Bronchial epithelial cell (primary cell): ENCODE measurements around the gene CCL3. TPM values are rescaled to one million over a fixed set of nuclear protein-coding genes. Genes with fewer than 3 reads are reported as not detected.

Experiments
- DNase-seq: peaks from one replicate; pipeline ENCODE4 v3.0.0-alpha.2; 2010; ENCODE audit warnings: low read depth
- FAIRE-seq: peaks from 2 replicates; lab custom pipeline; 2011; peaks lifted over from hg19 to GRCh38; lab: Jason Lieb, UNC
- H3K27me3 ChIP-seq: 2 replicates; pipeline ENCODE4 v1.5.1; 2011; ENCODE audit warnings: low read length; ENCODE audit not compliant: control insufficient read depth, insufficient read depth
- H3K36me3 ChIP-seq: 2 replicates; pipeline ENCODE4 v1.5.1; 2011; ENCODE audit warnings: low read length; ENCODE audit not compliant: control insufficient read depth, insufficient read depth
- H3K4me3 ChIP-seq: 2 replicates; pipeline ENCODE4 v1.5.1; 2011; ENCODE audit warnings: mild to moderate bottlenecking, low read depth, low read length, control low read depth
- total RNA-seq: library from RNA; depleted of rRNA; stranded (reverse); fragments of >200 nt; gene quantifications from 2 replicates; pipeline ENCODE4 v1.2.1, GENCODE V29; 2014
- TF ChIP-seq, protein P1 (sequence below): IDR thresholded peaks from 2 replicates; pipeline ENCODE4 v1.5.1; 2011; ENCODE audit warnings: mild to moderate bottlenecking, moderate library complexity, low read length, control low read depth, inconsistent platforms; ENCODE audit not compliant: insufficient read depth, severe bottlenecking

The CCL3 gene
- total RNA-seq, 1 donor from 2014 or later = not detected

DNA sequence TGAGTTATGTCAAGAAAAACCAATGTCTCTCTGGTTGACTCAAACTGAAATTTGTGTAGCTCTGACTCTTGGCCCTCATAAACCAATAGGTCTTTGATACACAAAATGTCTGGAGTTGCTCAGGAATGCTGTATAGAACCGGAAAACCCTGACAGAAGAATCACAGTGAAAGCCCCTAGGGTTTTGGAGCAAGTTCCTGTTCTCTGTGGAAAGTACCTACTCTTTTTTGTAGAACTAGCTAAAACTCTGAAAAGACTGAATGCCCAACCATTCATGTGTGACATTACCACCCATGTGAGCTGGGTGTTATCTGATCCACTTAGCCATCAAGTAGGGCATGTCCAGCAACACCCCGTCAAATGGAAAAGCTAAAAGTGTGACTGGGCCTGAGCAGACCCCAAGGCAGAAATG is 42.5 kb upstream of the CCL3 start:
- FAIRE-seq (no peak), DNase-seq (no peak)

DNA sequence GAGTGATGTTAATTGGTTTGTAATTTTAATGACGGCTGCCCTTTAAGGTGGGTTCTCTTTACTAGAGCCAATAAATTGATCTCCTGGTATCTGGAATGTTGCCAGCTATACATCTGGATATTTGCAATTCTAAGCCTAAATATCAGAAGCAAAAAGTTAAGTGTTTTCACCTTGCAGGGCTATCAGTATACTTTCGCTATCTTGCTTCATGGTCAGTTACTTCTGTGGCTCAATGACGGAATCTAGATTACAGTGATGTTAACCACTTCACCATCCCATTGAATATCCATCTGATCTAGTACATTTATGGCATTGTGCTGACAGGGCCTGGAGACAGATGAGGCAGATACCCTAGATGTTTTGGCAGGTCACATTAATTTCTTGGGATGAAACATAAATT is 42.0 kb upstream of the CCL3 start:
- no peak for FAIRE-seq
- Histone ChIP-seq H3K4me3 (no peak overlapping the region), H3K27me3 (peaks cover 2% of the 10 kb centered on the region), H3K36me3 (no peaks in the 10 kb centered on the region)
- TF ChIP-seq, protein P1, sequence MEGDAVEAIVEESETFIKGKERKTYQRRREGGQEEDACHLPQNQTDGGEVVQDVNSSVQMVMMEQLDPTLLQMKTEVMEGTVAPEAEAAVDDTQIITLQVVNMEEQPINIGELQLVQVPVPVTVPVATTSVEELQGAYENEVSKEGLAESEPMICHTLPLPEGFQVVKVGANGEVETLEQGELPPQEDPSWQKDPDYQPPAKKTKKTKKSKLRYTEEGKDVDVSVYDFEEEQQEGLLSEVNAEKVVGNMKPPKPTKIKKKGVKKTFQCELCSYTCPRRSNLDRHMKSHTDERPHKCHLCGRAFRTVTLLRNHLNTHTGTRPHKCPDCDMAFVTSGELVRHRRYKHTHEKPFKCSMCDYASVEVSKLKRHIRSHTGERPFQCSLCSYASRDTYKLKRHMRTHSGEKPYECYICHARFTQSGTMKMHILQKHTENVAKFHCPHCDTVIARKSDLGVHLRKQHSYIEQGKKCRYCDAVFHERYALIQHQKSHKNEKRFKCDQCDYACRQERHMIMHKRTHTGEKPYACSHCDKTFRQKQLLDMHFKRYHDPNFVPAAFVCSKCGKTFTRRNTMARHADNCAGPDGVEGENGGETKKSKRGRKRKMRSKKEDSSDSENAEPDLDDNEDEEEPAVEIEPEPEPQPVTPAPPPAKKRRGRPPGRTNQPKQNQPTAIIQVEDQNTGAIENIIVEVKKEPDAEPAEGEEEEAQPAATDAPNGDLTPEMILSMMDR = no peak
- no peak for DNase-seq

More for the DNA sequence above, 42.5 kb upstream of the CCL3 start:
- Histone ChIP-seq H3K36me3 (no peaks in the 10 kb centered on the region), H3K27me3 (peaks cover 2% of the 10 kb centered on the region), H3K4me3 (no peak overlapping the region)
- TF ChIP-seq, protein P1 = no peak

DNA sequence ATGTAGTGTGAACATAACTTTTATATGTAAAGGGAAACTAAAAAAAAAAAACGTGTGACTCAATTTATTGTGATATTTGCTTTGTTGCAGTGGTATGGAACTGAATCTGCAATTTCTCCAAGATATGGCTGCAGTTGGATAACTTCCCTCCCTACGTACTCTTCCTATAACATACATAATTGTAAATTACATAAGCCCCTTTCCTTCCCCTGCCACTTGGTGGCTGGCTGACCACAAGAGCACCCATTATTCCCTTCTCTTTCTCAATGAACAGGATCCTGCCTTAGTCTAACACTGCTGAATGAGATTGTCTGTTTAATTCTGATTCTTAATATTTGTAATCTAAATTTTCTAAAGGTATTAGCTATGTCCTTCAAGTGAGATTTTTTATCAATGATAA is 41.5 kb upstream of the CCL3 start:
- FAIRE-seq = no peak

DNA sequence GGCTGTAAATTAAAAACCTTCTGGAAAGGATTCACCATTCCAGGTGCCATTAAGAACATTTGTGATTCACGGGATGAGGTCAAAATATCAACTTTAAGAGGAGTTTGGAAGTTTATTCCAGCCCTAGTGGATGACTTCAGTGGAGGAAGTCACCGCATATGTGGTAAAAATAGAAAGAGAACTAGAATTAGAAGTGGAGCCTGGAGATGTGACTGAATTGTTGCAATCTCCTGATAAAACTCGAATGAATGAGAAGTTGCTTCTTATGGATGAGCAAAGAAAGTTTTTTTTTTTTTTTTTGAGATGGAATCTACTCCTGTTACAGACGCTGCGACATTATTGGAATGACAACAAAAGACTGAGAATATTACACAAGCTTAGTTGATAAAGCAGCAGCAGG is 40.4 kb upstream of the CCL3 start:
- no peak for FAIRE-seq
- TF ChIP-seq, protein P1 = no peak
- no peak overlapping the region for H3K4me3 ChIP-seq
- peaks cover 2% of the 10 kb centered on the region for H3K27me3 ChIP-seq
- DNase-seq = no peak
- H3K36me3 ChIP-seq = no peaks in the 10 kb centered on the region

More for the DNA sequence above, 41.5 kb upstream of the CCL3 start:
- H3K27me3 ChIP-seq = peaks cover 2% of the 10 kb centered on the region
- H3K36me3 ChIP-seq = no peaks in the 10 kb centered on the region
- no peak for DNase-seq
- TF ChIP-seq, protein P1 = no peak
- no peak overlapping the region for H3K4me3 ChIP-seq

DNA sequence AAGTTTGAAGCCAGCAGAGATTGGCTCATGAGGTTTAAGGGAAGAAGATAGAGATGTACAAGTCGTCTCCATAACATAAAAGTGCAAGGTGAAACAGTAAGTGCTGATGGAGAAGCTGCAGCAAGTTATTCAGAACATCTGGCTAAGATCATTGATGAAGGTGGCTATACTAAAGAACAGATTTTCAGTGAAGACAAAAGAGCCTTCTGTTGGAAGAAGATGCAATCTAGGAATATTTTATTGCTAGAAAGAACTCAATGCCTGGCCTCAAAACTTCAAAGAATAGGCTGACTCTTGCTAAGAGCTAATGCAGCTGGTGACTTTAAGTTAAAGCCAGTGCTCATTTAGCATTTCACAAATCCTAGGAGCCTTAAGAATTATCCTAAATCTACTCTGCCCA is 39.7 kb upstream of the CCL3 start:
- Histone ChIP-seq H3K4me3 (no peak overlapping the region), H3K36me3 (no peaks in the 10 kb centered on the region), H3K27me3 (peaks cover 2% of the 10 kb centered on the region)
- TF ChIP-seq, protein P1 = no peak
- DNase-seq (no peak), FAIRE-seq (no peak)

DNA sequence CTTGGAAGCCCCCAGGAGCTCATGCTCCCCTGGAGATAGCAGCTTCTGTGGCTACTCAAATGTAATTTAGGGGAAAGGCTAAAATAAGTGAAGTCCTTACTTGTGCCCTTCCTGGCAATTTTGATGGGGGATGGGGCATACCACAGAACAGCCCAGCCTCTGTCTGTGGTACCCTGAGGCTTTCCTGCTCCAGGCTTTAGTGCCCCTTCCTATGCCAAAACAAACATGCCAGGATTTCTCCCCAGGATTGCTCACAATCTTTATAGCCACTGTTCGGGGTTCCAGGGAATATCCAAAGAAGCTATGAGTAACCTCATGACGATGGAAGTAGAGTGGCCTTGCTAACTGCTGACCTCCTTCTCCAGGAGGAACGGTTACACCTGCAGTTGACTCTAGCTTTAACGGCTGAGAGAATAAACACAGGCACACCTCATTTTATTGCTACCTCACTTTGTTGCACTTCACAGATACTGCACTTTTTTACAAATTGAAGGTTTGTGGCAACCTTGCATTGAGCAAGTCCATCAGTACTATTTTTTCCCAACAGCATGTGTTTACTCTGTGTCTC is 38.6 kb upstream of the CCL3 start:
- TF ChIP-seq, protein P1 = no peak
- DNase-seq = no peak
- Histone ChIP-seq H3K27me3 (peaks cover 2% of the 10 kb centered on the region), H3K4me3 (no peak overlapping the region), H3K36me3 (no peaks in the 10 kb centered on the region)
- FAIRE-seq = no peak
